HG03469 (cell line): Measurements from ENCODE around the gene STIM1.
"Not testable (repeated sequence)": the region's sequence is repeated elsewhere in the genome, so short reads cannot be mapped to it uniquely, and the experiment has no call there.

ENCODE experiments used
- ATAC-seq: cut with Tn5 transposase; IDR thresholded peaks from one replicate; pipeline ENCODE4 v1.9.1; 2021; ENCODE audit warnings: mild to moderate bottlenecking, moderate library complexity, moderate number of reproducible peaks; ENCODE audit not compliant: unreplicated experiment

STIM1 gene

GRCh38 chr11:3879967-3880542 is 24.6 kb downstream of the STIM1 start:
- ATAC-seq = no peak

GRCh38 chr11:3880724-3881123 is 25.3 kb downstream of the STIM1 start:
- ATAC-seq = no peak

- ATAC-seq = no peak
Measured at GRCh38 chr11:3882655-3883054, 27.2 kb downstream of the STIM1 start.

- ATAC-seq = no peak
Measured at GRCh38 chr11:3885855-3886254, 30.4 kb downstream of the STIM1 start.

GRCh38 chr11:3886985-3887384 is 31.5 kb downstream of the STIM1 start:
- no peak for ATAC-seq

- ATAC-seq = no peak
Measured at GRCh38 chr11:3888876-3889275, 33.4 kb downstream of the STIM1 start.

GRCh38 chr11:3890014-3890413 is 34.5 kb downstream of the STIM1 start:
- no peak for ATAC-seq

- no peak for ATAC-seq
Measured at GRCh38 chr11:3890806-3891205, 35.3 kb downstream of the STIM1 start.

GRCh38 chr11:3891751-3892150 is 36.3 kb downstream of the STIM1 start:
- no peak for ATAC-seq

- ATAC-seq = no peak
Measured at GRCh38 chr11:3892156-3892555, 36.7 kb downstream of the STIM1 start.

GRCh38 chr11:3893311-3893710 is 37.8 kb downstream of the STIM1 start:
- no peak for ATAC-seq

GRCh38 chr11:3894128-3894731 is 38.8 kb downstream of the STIM1 start:
- ATAC-seq = peak; percentile 80

- ATAC-seq = no peak
Measured at GRCh38 chr11:3896644-3897043, 41.2 kb downstream of the STIM1 start.

- ATAC-seq = not testable (repeated sequence)
Measured at GRCh38 chr11:3900230-3900629, 44.8 kb downstream of the STIM1 start.

GRCh38 chr11:3901249-3902025 is 46.0 kb downstream of the STIM1 start:
- no peak for ATAC-seq

- no peak for ATAC-seq
Measured at GRCh38 chr11:3902441-3902840, 47.0 kb downstream of the STIM1 start.

- no peak for ATAC-seq
Measured at GRCh38 chr11:3903207-3903896, 47.9 kb downstream of the STIM1 start.

GRCh38 chr11:3904228-3904627 is 48.8 kb downstream of the STIM1 start:
- ATAC-seq = no peak

- peak; percentile 74 for ATAC-seq
Measured at GRCh38 chr11:3905080-3905953, 49.9 kb downstream of the STIM1 start.

- no peak for ATAC-seq
Measured at GRCh38 chr11:3906166-3906565, 50.7 kb downstream of the STIM1 start.

GRCh38 chr11:3907590-3907989 is 52.1 kb downstream of the STIM1 start:
- no peak for ATAC-seq
